Effector memory CD4-positive, alpha-beta T cell (primary cell): ENCODE data around the gene SPACA4.
"Not testable (repeated sequence)": the region's sequence is repeated elsewhere in the genome, so short reads cannot be mapped to it uniquely, and the experiment has no call there.

Experiments used
- DNase-seq, 3 donors: peaks; one replicate each; pipeline ENCODE4 v3.0.0-alpha.2; 2020
- H3K27ac ChIP-seq: 2 replicates; pipeline ENCODE4 v1.7.0; 2013; ENCODE audit warnings: mild to moderate bottlenecking, low read length, moderate library complexity; ENCODE audit not compliant: insufficient read depth, poor library complexity, severe bottlenecking
- H3K27me3 ChIP-seq: replicated peaks from 2 replicates; pipeline ENCODE4 v1.7.0; 2013; ENCODE audit warnings: mild to moderate bottlenecking, low read length; ENCODE audit not compliant: insufficient read depth, control insufficient read depth, poor library complexity, severe bottlenecking
- H3K36me3 ChIP-seq: 2 replicates; pipeline ENCODE4 v1.7.0; 2013; ENCODE audit warnings: mild to moderate bottlenecking, low read length, moderate library complexity; ENCODE audit not compliant: control insufficient read depth, insufficient read depth
- H3K4me1 ChIP-seq: 2 replicates; pipeline ENCODE4 v1.7.0; 2013; ENCODE audit warnings: low read length, mild to moderate bottlenecking; ENCODE audit not compliant: control insufficient read depth, insufficient read depth, poor library complexity, severe bottlenecking
- H3K4me3 ChIP-seq: 2 replicates; pipeline ENCODE4 v1.7.0; 2013; ENCODE audit warnings: low read length, low read depth, mild to moderate bottlenecking; ENCODE audit not compliant: insufficient read depth, poor library complexity, severe bottlenecking
- H3K9me3 ChIP-seq: 2 replicates; pipeline ENCODE4 v1.7.0; 2013; ENCODE audit warnings: mild to moderate bottlenecking, low read length, moderate library complexity; ENCODE audit not compliant: control insufficient read depth

SPACA4 gene

DNA sequence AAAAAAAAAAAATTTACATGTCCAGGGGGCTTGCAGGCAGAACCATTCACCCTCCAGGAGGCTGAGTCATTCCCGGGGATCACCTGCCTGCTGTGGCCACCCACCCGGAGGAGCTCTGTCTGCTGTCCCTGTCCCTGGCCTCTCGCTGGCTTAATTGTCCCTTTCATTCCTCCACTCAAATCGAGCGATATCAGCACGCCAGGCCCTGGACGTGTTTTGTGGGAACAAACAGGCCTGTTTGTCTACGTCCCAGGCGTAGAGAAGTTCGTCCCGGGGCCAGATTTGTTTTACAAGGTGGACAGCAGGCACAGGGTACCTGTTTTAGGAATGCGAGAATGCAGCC lies 33.4 kb upstream of the SPACA4 start:
- Histone ChIP-seq H3K4me3 (no peak overlapping the region), H3K36me3 (no peaks in the 10 kb centered on the region), H3K27me3 (no peaks in the 10 kb centered on the region), H3K4me1 (no peaks in the 10 kb centered on the region), H3K9me3 (no peaks in the 10 kb centered on the region), H3K27ac (no peak overlapping the region)
- no peak for DNase-seq

GRCh38 chr19:48575931-48576622 lies 30.5 kb upstream of the SPACA4 start:
- Histone ChIP-seq H3K36me3 (no peaks in the 10 kb centered on the region), H3K27me3 (no peaks in the 10 kb centered on the region), H3K9me3 (no peaks in the 10 kb centered on the region), H3K27ac (no peak overlapping the region), H3K4me1 (no peaks in the 10 kb centered on the region), H3K4me3 (no peak overlapping the region)
- no peak for DNase-seq

- not testable (repeated sequence) for H3K27ac ChIP-seq, H3K4me1 ChIP-seq, H3K9me3 ChIP-seq, H3K27me3 ChIP-seq, H3K36me3 ChIP-seq, DNase-seq, H3K4me3 ChIP-seq
These were observed 28.6 kb upstream of the SPACA4 start for GRCh38 chr19:48577908-48578307.

- Histone ChIP-seq H3K4me3 (no peak overlapping the region), H3K9me3 (no peaks in the 10 kb centered on the region), H3K36me3 (no peaks in the 10 kb centered on the region), H3K27me3 (no peaks in the 10 kb centered on the region), H3K27ac (no peak overlapping the region), H3K4me1 (no peaks in the 10 kb centered on the region)
- DNase-seq = no peak
These were observed 27.7 kb upstream of the SPACA4 start for GRCh38 chr19:48578891-48579290.

DNA sequence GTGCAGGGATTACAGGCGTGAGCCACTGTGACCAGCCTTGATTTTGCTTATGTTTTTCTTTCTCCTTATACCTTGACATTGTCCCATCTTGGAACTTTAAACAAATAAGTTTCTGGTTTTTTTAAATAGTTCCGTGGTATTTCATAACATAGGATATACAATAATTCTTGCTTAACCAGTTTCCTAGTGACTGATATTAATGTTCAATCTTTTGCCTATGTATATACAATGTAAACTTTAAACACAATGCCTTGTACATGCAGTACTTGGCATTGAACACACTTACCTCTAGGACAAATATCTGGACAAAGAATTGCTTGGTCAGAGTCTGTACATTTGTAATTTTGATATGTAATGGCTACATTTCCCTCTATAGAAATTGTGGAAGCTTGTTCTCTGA lies 24.4 kb upstream of the SPACA4 start:
- Histone ChIP-seq H3K4me3 (no peak overlapping the region), H3K9me3 (no peaks in the 10 kb centered on the region), H3K36me3 (no peaks in the 10 kb centered on the region), H3K27me3 (no peaks in the 10 kb centered on the region), H3K4me1 (no peaks in the 10 kb centered on the region), H3K27ac (no peak overlapping the region)
- no peak for DNase-seq

- no peak for DNase-seq
- Histone ChIP-seq H3K4me1 (peaks cover 5% of the 10 kb centered on the region), H3K9me3 (no peaks in the 10 kb centered on the region), H3K4me3 (no peak overlapping the region), H3K36me3 (no peaks in the 10 kb centered on the region), H3K27me3 (no peaks in the 10 kb centered on the region), H3K27ac (no peak overlapping the region)
These were observed 19.2 kb upstream of the SPACA4 start for GRCh38 chr19:48587387-48587786.

- Histone ChIP-seq H3K27ac (peak overlapping the region; percentile 16), H3K36me3 (no peaks in the 10 kb centered on the region), H3K4me1 (peaks cover 8% of the 10 kb centered on the region), H3K9me3 (no peaks in the 10 kb centered on the region), H3K4me3 (peak overlapping the region; percentile 43), H3K27me3 (no peaks in the 10 kb centered on the region)
- DNase-seq = peak; percentile 64 to 81 (median 74)
These were observed 17.7 kb upstream of the SPACA4 start for GRCh38 chr19:48588670-48589401.

GRCh38 chr19:48591021-48591420 lies 15.5 kb upstream of the SPACA4 start:
- no peaks in the 10 kb centered on the region for H3K36me3 ChIP-seq
- no peaks in the 10 kb centered on the region for H3K27me3 ChIP-seq
- no peak for DNase-seq
- H3K4me1 ChIP-seq = peaks cover 12% of the 10 kb centered on the region
- H3K27ac ChIP-seq = no peak overlapping the region
- H3K9me3 ChIP-seq = no peaks in the 10 kb centered on the region
- H3K4me3 ChIP-seq = no peak overlapping the region

- Histone ChIP-seq H3K36me3 (no peaks in the 10 kb centered on the region), H3K27me3 (no peaks in the 10 kb centered on the region), H3K4me1 (peaks cover 16% of the 10 kb centered on the region), H3K4me3 (no peak overlapping the region), H3K27ac (no peak overlapping the region), H3K9me3 (no peaks in the 10 kb centered on the region)
- no peak for DNase-seq
These were observed 11.4 kb upstream of the SPACA4 start for GRCh38 chr19:48595171-48595570.

DNA sequence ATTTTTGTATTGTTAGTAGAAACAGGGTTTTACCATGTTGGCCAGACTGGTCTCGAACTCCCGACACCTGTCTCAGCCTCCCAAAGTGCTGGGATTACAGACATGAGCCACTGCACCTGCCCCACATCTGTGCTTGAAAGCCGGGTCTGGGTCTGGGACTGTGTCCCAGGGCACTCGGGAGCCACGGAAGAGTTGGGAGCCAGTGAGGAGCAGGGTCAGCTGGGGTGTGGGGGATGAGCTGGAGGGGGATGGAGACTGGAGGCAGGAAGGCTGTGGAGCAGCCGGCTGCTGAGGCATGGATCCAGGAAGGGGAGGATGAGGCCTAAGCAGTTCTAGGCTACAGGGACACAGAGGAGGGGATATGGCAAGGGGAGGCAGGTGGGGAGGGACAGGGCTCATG lies 10.7 kb upstream of the SPACA4 start:
- H3K27me3 ChIP-seq = no peaks in the 10 kb centered on the region
- no peaks in the 10 kb centered on the region for H3K36me3 ChIP-seq
- DNase-seq = no peak
- peaks cover 16% of the 10 kb centered on the region for H3K4me1 ChIP-seq
- no peak overlapping the region for H3K27ac ChIP-seq
- no peak overlapping the region for H3K4me3 ChIP-seq
- H3K9me3 ChIP-seq = no peaks in the 10 kb centered on the region
